Small intestine (tissue), 7 donors: ENCODE data around the gene WDR26. TPM values are rescaled to one million over a fixed set of nuclear protein-coding genes. Genes with fewer than 3 reads are reported as not detected.
A peak's percentile ranks its signal among the peaks of the same experiment; 100 is the strongest.
"Not testable (repeated sequence)": the region's sequence is repeated elsewhere in the genome, so short reads cannot be mapped to it uniquely, and the experiment has no call there.

Experiments used
- DNase-seq, 2 donors: peaks; one replicate each; pipeline versions ENCODE4 v3.0.0 to v3.0.0-alpha.2; 2013
- FAIRE-seq: peaks from 2 replicates; lab custom pipeline; 2012; peaks lifted over from hg19 to GRCh38; lab: Jason Lieb, UNC
- H3K27ac ChIP-seq, 3 donors: one replicate each; pipeline ENCODE4 v1.5.1; 2013; ENCODE audit warnings: low read length in 2 of 3, mild to moderate bottlenecking in 2 of 3, control low read depth in 1 of 3, inconsistent platforms in 1 of 3, low read depth in 1 of 3, moderate library complexity in 1 of 3
- H3K27me3 ChIP-seq, 3 donors: one replicate each; pipeline ENCODE4 v1.6.1; 2013; ENCODE audit warnings: low read length in 3 of 3, inconsistent platforms in 1 of 3; ENCODE audit not compliant: control insufficient read depth in 3 of 3, insufficient read depth in 3 of 3
- H3K36me3 ChIP-seq, 3 donors: one replicate each; pipeline ENCODE4 v1.6.1; 2013; ENCODE audit warnings: low read length in 3 of 3, inconsistent platforms in 1 of 3, low read depth in 1 of 3, mild to moderate bottlenecking in 1 of 3, moderate library complexity in 1 of 3; ENCODE audit not compliant: control insufficient read depth in 3 of 3, insufficient read depth in 2 of 3
- H3K4me1 ChIP-seq, 3 donors: one replicate each; pipeline ENCODE4 v1.6.1; 2013; ENCODE audit warnings: low read length in 2 of 3, inconsistent platforms in 1 of 3, low read depth in 1 of 3, mild to moderate bottlenecking in 1 of 3, moderate library complexity in 1 of 3; ENCODE audit not compliant: control insufficient read depth in 3 of 3, insufficient read depth in 2 of 3
- H3K4me3 ChIP-seq, 3 donors: one replicate each; pipeline ENCODE4 v1.5.1; 2013; ENCODE audit warnings: low read length in 3 of 3, control low read depth in 1 of 3, inconsistent platforms in 1 of 3, low read depth in 1 of 3, mild to moderate bottlenecking in 1 of 3, moderate library complexity in 1 of 3
- H3K9me3 ChIP-seq, 2 donors: one replicate each; pipeline ENCODE4 v1.6.1; 2013; ENCODE audit warnings: low read depth in 1 of 2, low read length in 1 of 2; ENCODE audit not compliant: control insufficient read depth in 2 of 2, insufficient read depth in 1 of 2
- WGBS, 3 donors: extraction: QIAGEN DNeasy Blood & Tissue Kit; methylation state at CpG; one replicate each; pipeline ENCODE4 v1.1.7; 2013; 5-methylcytosine and 5-hydroxymethylcytosine counted together
- polyA plus RNA-seq, 4 donors: library from polyadenylated mRNA; stranded (reverse) in 3 of 4; unstranded in 1 of 4; fragments of 200-250 nt in 3 of 4; fragments of 120-200 nt in 1 of 4; gene quantifications; one replicate each; pipeline versions ENCODE4 v1.2.1 to v1.2.3, GENCODE V29; 2013
- donor health status: healthy with polysubstance abuse.
- donor health status: control.
- donor health status: control.
- donor health status: Bipolar disorder and iron deficiency.
- donor health status: healthy.

WDR26 gene
- polyA plus RNA-seq, 4 donors: 15.9 to 66.1 (median 19.1) TPM

- WGBS, 3 donors: 1 to 3% (median 3%) methylated on average over 6 of the region's 6 CpGs
These were observed 1.9 kb downstream of the WDR26 start for GRCh38 chr1:224432672-224433040.

GRCh38 chr1:224432146-224432545, 2.5 kb downstream of the WDR26 start:
- Histone ChIP-seq H3K4me1 (peaks cover 2 to 22% (median 9%) of the 10 kb centered on the region in 3 donors), H3K27me3 (no peaks in the 10 kb centered on the region), H3K4me3 (peak overlapping the region in 1 of 3 donors; percentile 74), H3K27ac (peak overlapping the region in 1 of 3 donors; percentile 87), H3K9me3 (no peaks in the 10 kb centered on the region), H3K36me3 (peaks cover 0 to 9% (median 2%) of the 10 kb centered on the region in 3 donors)
- 12 to 18% (median 15%) methylated on average over 2 of the region's 2 CpGs for WGBS, 3 donors
- FAIRE-seq (no peak), DNase-seq (no peak)

More at GRCh38 chr1:224432672-224433040, 1.9 kb downstream of the WDR26 start:
- Histone ChIP-seq H3K36me3 (peaks cover 0 to 8% (median 0%) of the 10 kb centered on the region in 3 donors), H3K4me1 (peaks cover 2 to 22% (median 9%) of the 10 kb centered on the region in 3 donors), H3K9me3 (no peaks in the 10 kb centered on the region), H3K4me3 (peak overlapping the region; percentile 74 to 99 (median 75)), H3K27ac (peak overlapping the region; percentile 32 to 98 (median 87)), H3K27me3 (no peaks in the 10 kb centered on the region)
- DNase-seq (peak; percentile 6 to 33), FAIRE-seq (no peak)

GRCh38 chr1:224431726-224432125, 2.9 kb downstream of the WDR26 start:
- WGBS, 3 donors: 12 to 22% (median 18%) methylated on average over 2 of the region's 2 CpGs
- H3K4me1 ChIP-seq: peaks cover 2 to 20% (median 9%) of the 10 kb centered on the region in 3 donors
- no peak for FAIRE-seq
- H3K27me3 ChIP-seq: no peaks in the 10 kb centered on the region
- no peak for DNase-seq
- peaks cover 0 to 12% (median 2%) of the 10 kb centered on the region in 3 donors for H3K36me3 ChIP-seq
- peak overlapping the region in 1 of 3 donors; percentile 11 for H3K4me3 ChIP-seq
- H3K27ac ChIP-seq: peak overlapping the region in 1 of 3 donors; percentile 9
- no peaks in the 10 kb centered on the region for H3K9me3 ChIP-seq

GRCh38 chr1:224430511-224431113, 4.0 kb downstream of the WDR26 start:
- no peak overlapping the region for H3K4me3 ChIP-seq
- 24 to 52% (median 32%) methylated on average over 2 of the region's 2 CpGs for WGBS, 3 donors
- peaks cover 2 to 11% (median 6%) of the 10 kb centered on the region in 3 donors for H3K4me1 ChIP-seq
- DNase-seq (peak; percentile 40 to 61), FAIRE-seq (no peak)
- no peaks in the 10 kb centered on the region for H3K27me3 ChIP-seq
- peak overlapping the region; percentile 0 to 78 (median 29) for H3K27ac ChIP-seq
- peaks cover 0 to 17% (median 3%) of the 10 kb centered on the region in 3 donors for H3K36me3 ChIP-seq
- no peaks in the 10 kb centered on the region for H3K9me3 ChIP-seq

GRCh38 chr1:224429616-224430326, 4.8 kb downstream of the WDR26 start:
- no peak for FAIRE-seq
- Histone ChIP-seq H3K27me3 (no peaks in the 10 kb centered on the region), H3K4me1 (peaks cover 2 to 11% (median 6%) of the 10 kb centered on the region in 3 donors), H3K36me3 (peaks cover 0 to 17% (median 4%) of the 10 kb centered on the region in 3 donors), H3K4me3 (no peak overlapping the region), H3K9me3 (no peaks in the 10 kb centered on the region), H3K27ac (peak overlapping the region in 1 of 3 donors; percentile 29)
- no peak for DNase-seq
- 72 to 77% (median 76%) methylated on average over 3 of the region's 3 CpGs for WGBS, 3 donors

- 95 to 97% (median 97%) methylated on average over 7 of the region's 7 CpGs for WGBS, 3 donors
- H3K4me3 ChIP-seq, FAIRE-seq, DNase-seq, H3K27me3 ChIP-seq, H3K27ac ChIP-seq, H3K9me3 ChIP-seq: not testable (repeated sequence)
- Histone ChIP-seq H3K4me1 (peaks cover 2 to 11% (median 6%) of the 10 kb centered on the region in 3 donors), H3K36me3 (peaks cover 4 to 17% (median 7%) of the 10 kb centered on the region in 3 donors)
These were observed 5.9 kb downstream of the WDR26 start for GRCh38 chr1:224428713-224429112.

- H3K27me3 ChIP-seq: no peaks in the 10 kb centered on the region
- 94 to 95% (median 94%) methylated on average over 1 of the region's 1 CpG for WGBS, 3 donors
- H3K9me3 ChIP-seq: no peaks in the 10 kb centered on the region
- no peak overlapping the region for H3K4me3 ChIP-seq
- peaks cover 6 to 24% (median 13%) of the 10 kb centered on the region in 3 donors for H3K36me3 ChIP-seq
- H3K4me1 ChIP-seq: peaks cover 0 to 11% (median 3%) of the 10 kb centered on the region in 3 donors
- H3K27ac ChIP-seq: no peak overlapping the region
- FAIRE-seq (no peak), DNase-seq (no peak)
These were observed 7.3 kb downstream of the WDR26 start for GRCh38 chr1:224427346-224427745.

- H3K4me1 ChIP-seq: peaks cover 0 to 11% (median 3%) of the 10 kb centered on the region in 3 donors
- 89 to 99% (median 95%) methylated on average over 8 of the region's 8 CpGs for WGBS, 3 donors
- not testable (repeated sequence) for H3K27ac ChIP-seq, DNase-seq, H3K9me3 ChIP-seq, FAIRE-seq, H3K4me3 ChIP-seq, H3K27me3 ChIP-seq
- peaks cover 11 to 28% (median 18%) of the 10 kb centered on the region in 3 donors for H3K36me3 ChIP-seq
These were observed 7.7 kb downstream of the WDR26 start for GRCh38 chr1:224426869-224427268.
